ENCODE data around the gene DKK2.

DKK2 gene

DNA sequence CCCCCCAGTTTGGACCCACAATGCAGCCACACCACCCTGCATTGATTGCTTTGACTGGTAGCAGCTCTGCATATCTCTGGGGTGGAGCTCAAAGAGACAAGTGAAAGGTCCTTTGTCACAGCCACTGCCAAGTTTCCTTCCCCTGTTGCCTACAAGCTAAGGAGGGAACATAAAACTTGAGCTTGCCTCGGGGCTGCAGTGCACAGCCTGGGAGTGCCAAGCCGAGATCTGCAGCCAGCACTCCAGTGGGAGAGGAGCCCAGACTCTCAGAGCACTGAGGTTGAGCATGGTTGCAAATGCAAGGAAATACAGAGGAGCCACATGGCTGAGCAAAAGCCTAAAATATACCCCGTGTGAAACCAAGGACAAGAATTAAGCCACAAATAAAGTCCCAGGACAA is 142.2 kb downstream of the DKK2 start:
- no peaks in the 10 kb centered on the region for H3K9me3 ChIP-seq (ENCODE audit: control insufficient read depth, low read length)
- no peaks in the 10 kb centered on the region for H3K4me1 ChIP-seq
- H3K27me3 ChIP-seq (ENCODE audit: control insufficient read depth, insufficient read depth, low read length), result no peaks in the 10 kb centered on the region
- no peak overlapping the region for H3K4me3 ChIP-seq (ENCODE audit: low read depth, low read length)
- H3K79me2 ChIP-seq, result no peaks in the 10 kb centered on the region
- H3K36me3 ChIP-seq (ENCODE audit: control insufficient read depth, insufficient read depth, low read length), result no peaks in the 10 kb centered on the region
- no peak overlapping the region for H3K9ac ChIP-seq
- H2AFZ ChIP-seq, result no peak overlapping the region
- no peak overlapping the region for H3K4me2 ChIP-seq (ENCODE audit: low read length)
- TF ChIP-seq, protein P1, sequence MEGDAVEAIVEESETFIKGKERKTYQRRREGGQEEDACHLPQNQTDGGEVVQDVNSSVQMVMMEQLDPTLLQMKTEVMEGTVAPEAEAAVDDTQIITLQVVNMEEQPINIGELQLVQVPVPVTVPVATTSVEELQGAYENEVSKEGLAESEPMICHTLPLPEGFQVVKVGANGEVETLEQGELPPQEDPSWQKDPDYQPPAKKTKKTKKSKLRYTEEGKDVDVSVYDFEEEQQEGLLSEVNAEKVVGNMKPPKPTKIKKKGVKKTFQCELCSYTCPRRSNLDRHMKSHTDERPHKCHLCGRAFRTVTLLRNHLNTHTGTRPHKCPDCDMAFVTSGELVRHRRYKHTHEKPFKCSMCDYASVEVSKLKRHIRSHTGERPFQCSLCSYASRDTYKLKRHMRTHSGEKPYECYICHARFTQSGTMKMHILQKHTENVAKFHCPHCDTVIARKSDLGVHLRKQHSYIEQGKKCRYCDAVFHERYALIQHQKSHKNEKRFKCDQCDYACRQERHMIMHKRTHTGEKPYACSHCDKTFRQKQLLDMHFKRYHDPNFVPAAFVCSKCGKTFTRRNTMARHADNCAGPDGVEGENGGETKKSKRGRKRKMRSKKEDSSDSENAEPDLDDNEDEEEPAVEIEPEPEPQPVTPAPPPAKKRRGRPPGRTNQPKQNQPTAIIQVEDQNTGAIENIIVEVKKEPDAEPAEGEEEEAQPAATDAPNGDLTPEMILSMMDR (IDR thresholded peaks at IDR 0.05), result no peak
- no peak overlapping the region for H3K27ac ChIP-seq

DNA sequence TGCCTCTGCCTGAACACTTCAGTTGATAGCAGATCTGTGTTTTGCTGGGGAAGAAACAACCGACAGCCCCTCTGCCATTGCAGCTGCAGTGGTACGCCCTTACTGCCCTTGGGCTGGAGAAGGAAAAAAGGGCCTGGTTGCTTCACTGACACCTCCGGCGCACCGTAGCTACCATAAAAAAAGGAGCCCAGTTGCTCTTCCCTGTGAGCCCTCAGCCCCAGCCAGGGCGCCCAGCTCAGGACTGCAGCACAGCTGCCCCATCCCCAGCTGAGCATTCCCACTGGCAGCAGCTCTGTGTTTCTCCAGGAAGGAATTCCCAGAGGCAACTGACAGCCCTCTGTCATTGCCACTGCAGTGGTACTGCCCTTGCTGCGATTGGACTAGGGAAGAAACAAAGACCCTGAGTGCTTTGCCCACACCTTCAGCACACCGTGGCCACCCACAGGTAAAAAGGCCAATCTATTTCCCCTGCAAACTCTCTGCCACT is 142.7 kb downstream of the DKK2 start:
- H3K79me2 ChIP-seq, result no peaks in the 10 kb centered on the region
- TF ChIP-seq, protein P1 (IDR thresholded peaks at IDR 0.05), result no peak
- H3K9ac ChIP-seq, result no peak overlapping the region
- no peaks in the 10 kb centered on the region for H3K4me1 ChIP-seq
- no peak overlapping the region for H3K4me2 ChIP-seq (ENCODE audit: low read length)
- H3K4me3 ChIP-seq (ENCODE audit: low read depth, low read length), result no peak overlapping the region
- H2AFZ ChIP-seq, result no peak overlapping the region
- H3K27ac ChIP-seq, result no peak overlapping the region
- no peaks in the 10 kb centered on the region for H3K27me3 ChIP-seq (ENCODE audit: control insufficient read depth, insufficient read depth, low read length)
- no peaks in the 10 kb centered on the region for H3K36me3 ChIP-seq (ENCODE audit: control insufficient read depth, insufficient read depth, low read length)
- no peaks in the 10 kb centered on the region for H3K9me3 ChIP-seq (ENCODE audit: control insufficient read depth, low read length)

DNA sequence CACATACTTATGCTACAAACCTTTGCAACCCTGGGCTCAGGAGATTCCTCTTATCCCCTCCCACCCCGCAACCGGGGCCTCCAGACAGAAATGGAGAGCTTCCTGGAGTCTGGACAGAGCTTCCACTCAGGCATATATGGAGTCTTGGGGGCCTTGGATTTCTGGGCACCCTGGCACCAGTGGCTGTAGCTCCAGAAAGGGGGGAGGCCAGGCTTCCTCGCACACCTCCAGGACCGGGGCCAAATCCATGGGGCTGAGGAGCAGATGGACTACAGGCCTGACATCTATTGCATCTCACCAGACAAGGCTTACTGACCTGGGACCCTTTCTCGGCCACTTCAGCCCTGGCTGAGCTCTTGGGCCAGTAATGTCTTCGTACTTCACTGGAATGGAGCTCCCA is 143.3 kb downstream of the DKK2 start:
- Histone ChIP-seq H3K9ac (no peak overlapping the region), H3K4me3 (ENCODE audit: low read depth, low read length) (no peak overlapping the region), H3K36me3 (ENCODE audit: control insufficient read depth, insufficient read depth, low read length) (no peaks in the 10 kb centered on the region)

DNA sequence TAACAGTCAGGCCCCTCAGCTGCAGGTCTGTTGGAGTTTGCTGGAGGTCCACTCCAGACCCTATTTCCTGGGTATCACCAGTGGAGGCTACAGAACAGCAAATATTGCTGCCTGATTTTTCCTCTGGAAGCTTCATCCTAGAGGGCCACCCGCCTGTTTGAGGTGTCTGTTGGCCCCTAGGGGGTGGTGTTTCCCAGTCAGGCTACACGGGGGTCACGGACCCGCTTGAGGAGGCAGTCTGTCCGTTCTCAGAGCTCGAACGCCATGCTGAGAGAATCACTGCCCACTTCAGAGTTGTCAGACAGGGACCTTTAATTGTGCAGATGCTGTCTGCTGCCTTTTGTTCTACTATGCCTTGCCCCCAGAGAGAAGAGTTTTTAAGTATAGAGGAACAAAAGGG is 160.8 kb downstream of the DKK2 start:
- Histone ChIP-seq H3K4me3 (ENCODE audit: low read depth, low read length) (no peak overlapping the region), H2AFZ (no peak overlapping the region), H3K79me2 (no peaks in the 10 kb centered on the region), H3K36me3 (ENCODE audit: control insufficient read depth, insufficient read depth, low read length) (no peaks in the 10 kb centered on the region), H3K4me2 (ENCODE audit: low read length) (no peak overlapping the region), H3K27ac (no peak overlapping the region), H3K4me1 (no peaks in the 10 kb centered on the region), H3K9me3 (ENCODE audit: control insufficient read depth, low read length) (no peaks in the 10 kb centered on the region), H3K9ac (no peak overlapping the region), H3K27me3 (ENCODE audit: control insufficient read depth, insufficient read depth, low read length) (no peaks in the 10 kb centered on the region)
- TF ChIP-seq, protein P1 (IDR thresholded peaks at IDR 0.05), result no peak

More for the DNA sequence above, 143.3 kb downstream of the DKK2 start:
- TF ChIP-seq, protein P1 (IDR thresholded peaks at IDR 0.05), result no peak
- no peaks in the 10 kb centered on the region for H3K27me3 ChIP-seq (ENCODE audit: control insufficient read depth, insufficient read depth, low read length)
- no peaks in the 10 kb centered on the region for H3K9me3 ChIP-seq (ENCODE audit: control insufficient read depth, low read length)
- no peak overlapping the region for H3K27ac ChIP-seq
- no peak overlapping the region for H2AFZ ChIP-seq
- no peak overlapping the region for H3K4me2 ChIP-seq (ENCODE audit: low read length)
- no peaks in the 10 kb centered on the region for H3K4me1 ChIP-seq
- no peaks in the 10 kb centered on the region for H3K79me2 ChIP-seq

Data from parathyroid adenoma (tissue), 2 donors.